HCT116 (cell line): Measurements from ENCODE around the gene RPL10A. TPM values are rescaled to one million over a fixed set of nuclear protein-coding genes. Genes with fewer than 3 reads are reported as not detected.

Source experiments
- ATAC-seq: fragments of 200-7000 bp; cut with Tn5 transposase; 2 replicates; pipeline ENCODE4 v1.9.1; 2020; ENCODE audit warnings: mild to moderate bottlenecking, moderate library complexity
- BruUV-seq: library from RNA; stranded (reverse); fragments of 400-500 nt; replicated peaks from 2 replicates; lab custom pipeline; 2021; lab: Mats Ljungman, UMichigan
- CTCF ChIA-PET: fragments of 300-600 bp; sonication (Branson Sonifier 250); formaldehyde crosslinking; loops from one replicate; lab custom pipeline; 2021; ENCODE audit warnings: antibody characterized with exemption; lab: Charles Lee
- POLR2A ChIA-PET: fragments of 300-600, 350-600 bp; sonication (Branson Sonifier 250); formaldehyde crosslinking; loops from one replicate; lab custom pipeline; 2021; ENCODE audit warnings: antibody characterized with exemption; lab: Charles Lee
- RAD21 ChIA-PET, 2 experiments: fragments of 300-600 bp; sonication (Branson Sonifier 250); formaldehyde crosslinking; loops; one replicate each; lab custom pipeline; 2023; ENCODE audit warnings: low total read pairs in 2 of 2; ENCODE audit not compliant: uncharacterized antibody in 2 of 2, unreplicated experiment in 2 of 2, low non-redundant PET in 1 of 2; lab: Charles Lee
- DNase-seq: peaks from one replicate; pipeline ENCODE4 v3.0.0-alpha.2; 2010; ENCODE audit warnings: low read depth, low spot score
- H2AFZ ChIP-seq: fragments of 200-600 bp; shearing (Covaris generic), sonication (generic); 2 replicates; pipeline ENCODE4 v1.6.1; 2017; ENCODE audit warnings: low read depth, mixed run types, mixed read lengths, antibody characterized with exemption, low read length; ENCODE audit not compliant: poor library complexity, severe bottlenecking
- H3K27ac ChIP-seq: 2 replicates; pipeline ENCODE4 v1.5.1; 2012; ENCODE audit warnings: low read depth, low read length
- H3K27me3 ChIP-seq: fragments of 200-600 bp; sonication (generic); 2 replicates; pipeline ENCODE4 v1.6.1; 2016; ENCODE audit warnings: mixed run types, low read length, mixed read lengths; ENCODE audit not compliant: insufficient read depth
- H3K36me3 ChIP-seq, 2 experiments: fragments of 200-500 bp in 1 of 2; fragments of 200-600 bp in 1 of 2; sonication (Bioruptor generic) in 1 of 2; sonication (generic) in 1 of 2; 2 replicates each; pipeline versions ENCODE4 v1.5.1 to v1.6.1; 2014 to 2016; ENCODE audit warnings: low read length in 2 of 2, inconsistent platforms in 1 of 2, mixed read lengths in 1 of 2, mixed run types in 1 of 2; ENCODE audit not compliant: insufficient read depth in 2 of 2, control insufficient read depth in 1 of 2
- H3K4me1 ChIP-seq, 2 experiments: fragments of 200-600 bp in 1 of 2; sonication (generic) in 1 of 2; 2 replicates each; pipeline versions ENCODE4 v1.5.1 to v1.6.1; 2012 to 2017; ENCODE audit warnings: low read length in 2 of 2, inconsistent platforms in 1 of 2, mild to moderate bottlenecking in 1 of 2, mixed read lengths in 1 of 2, mixed run types in 1 of 2, moderate library complexity in 1 of 2; ENCODE audit not compliant: insufficient read depth in 2 of 2, control insufficient read depth in 1 of 2
- H3K4me2 ChIP-seq: fragments of 200-600 bp; sonication (generic); 2 replicates; pipeline ENCODE4 v1.6.1; 2017; ENCODE audit warnings: mixed run types, low read length, mixed read lengths
- H3K4me3 ChIP-seq, 2 experiments: fragments of 200-600 bp in 1 of 2; sonication (generic) in 1 of 2; replicated peaks in 1 of 2; 2 replicates each; pipeline ENCODE4 v1.5.1; 2011 to 2016; ENCODE audit warnings: low read length in 2 of 2, control low read depth in 1 of 2, low read depth in 1 of 2, mild to moderate bottlenecking in 1 of 2, mixed read lengths in 1 of 2, mixed run types in 1 of 2
- H3K79me2 ChIP-seq: fragments of 200-600 bp; sonication (generic); 2 replicates; pipeline ENCODE4 v1.6.1; 2017; ENCODE audit warnings: mild to moderate bottlenecking, mixed run types, low read length, moderate library complexity, mixed read lengths; ENCODE audit not compliant: insufficient read depth
- H3K9ac ChIP-seq: fragments of 200-600 bp; sonication (generic); 2 replicates; pipeline ENCODE4 v1.6.1; 2016; ENCODE audit warnings: low read length, mixed read lengths
- H3K9me2 ChIP-seq: fragments of 200-600 bp; sonication (generic), shearing (Covaris generic); 2 replicates; pipeline ENCODE4 v1.6.1; 2017; ENCODE audit warnings: mixed run types, mild to moderate bottlenecking, moderate library complexity; ENCODE audit not compliant: insufficient read depth
- H3K9me3 ChIP-seq, 2 experiments: fragments of 200-500 bp in 1 of 2; fragments of 200-600 bp in 1 of 2; sonication (Bioruptor generic) in 1 of 2; sonication (generic) in 1 of 2; 2 replicates each; pipeline ENCODE4 v1.6.1; 2014 to 2017; ENCODE audit warnings: low read length in 2 of 2, mixed read lengths in 2 of 2, inconsistent platforms in 1 of 2, low read depth in 1 of 2, mild to moderate bottlenecking in 1 of 2, mixed run types in 1 of 2, moderate library complexity in 1 of 2; ENCODE audit not compliant: control insufficient read depth in 1 of 2, insufficient read depth in 1 of 2
- H4K20me1 ChIP-seq: fragments of 200-600 bp; sonication (generic), shearing (Covaris generic); 2 replicates; pipeline ENCODE4 v1.6.1; 2017; ENCODE audit warnings: mixed run types, mild to moderate bottlenecking, moderate library complexity; ENCODE audit not compliant: insufficient read depth
- CBX3 ChIP-seq: IDR thresholded peaks from 2 replicates; pipeline ENCODE4 v1.6.1; 2012; ENCODE audit warnings: low read depth
- EGR1 ChIP-seq: IDR thresholded peaks from 2 replicates; pipeline ENCODE4 v1.6.1; 2012; ENCODE audit warnings: low read depth
- ELF1 ChIP-seq: IDR thresholded peaks from 2 replicates; pipeline ENCODE4 v1.6.1; 2012; ENCODE audit warnings: low read depth, borderline replicate concordance
- EZH2 ChIP-seq: fragments of 200-600 bp; sonication (generic); IDR thresholded peaks from 2 replicates; pipeline ENCODE4 v1.6.1; 2017; ENCODE audit warnings: antibody characterized with exemption, mixed run types
- EZH2phosphoT487 ChIP-seq: fragments of 200-600 bp; IDR thresholded peaks from 2 replicates; pipeline ENCODE4 v1.6.1; 2018; ENCODE audit warnings: antibody characterized with exemption, borderline replicate concordance
- FOSL1 ChIP-seq: IDR thresholded peaks from 2 replicates; pipeline ENCODE4 v1.6.1; 2012; ENCODE audit warnings: low read depth
- JUND ChIP-seq: IDR thresholded peaks from 2 replicates; pipeline ENCODE4 v1.6.1; 2012
- POLR2A ChIP-seq: IDR thresholded peaks from 2 replicates; pipeline ENCODE4 v1.7.0; 2011; ENCODE audit warnings: borderline replicate concordance; ENCODE audit not compliant: insufficient read depth, insufficient read length; ENCODE audit errors: extremely low read depth
- POLR2AphosphoS5 ChIP-seq: IDR thresholded peaks from 2 replicates; pipeline ENCODE4 v1.6.1; 2011; ENCODE audit warnings: mild to moderate bottlenecking, low read depth, low read length, moderate library complexity
- SIN3A ChIP-seq: IDR thresholded peaks from 2 replicates; pipeline ENCODE4 v1.6.1; 2012; ENCODE audit warnings: low read depth
- SRF ChIP-seq: IDR thresholded peaks from 2 replicates; pipeline ENCODE4 v1.6.1; 2012; ENCODE audit warnings: low read depth
- TCF7L2 ChIP-seq: IDR thresholded peaks from 2 replicates; pipeline ENCODE4 v1.7.0; 2011; ENCODE audit warnings: borderline replicate concordance, inconsistent platforms; ENCODE audit not compliant: insufficient read depth, insufficient read length; ENCODE audit errors: extremely low read depth
- ZFX ChIP-seq: fragments of 450-650 bp; IDR thresholded peaks from 2 replicates; pipeline ENCODE4 v1.6.1; 2017
- ZNF274 ChIP-seq: fragments of 200-500 bp; sonication (Bioruptor generic); IDR thresholded peaks from 2 replicates; pipeline ENCODE4 v1.6.1; 2014; ENCODE audit warnings: mild to moderate bottlenecking, low read depth, low read length, inconsistent platforms
- intact Hi-C: fragments of 100-400 bp; cut with micrococcal nuclease; formaldehyde crosslinking; loops from 2 replicates; pipeline ENCODE4 v1.10.0; 2022
- total RNA-seq: library from RNA; stranded (reverse); gene quantifications from one replicate; pipeline ENCODE4 v1.2.1, GENCODE V29; 2021; ENCODE audit not compliant: unreplicated experiment
- TF ChIP-seq, protein P1 (sequence below): IDR thresholded peaks from 2 replicates; pipeline ENCODE4 v1.6.1; 2011; ENCODE audit warnings: mild to moderate bottlenecking, low read length, moderate library complexity; ENCODE audit not compliant: insufficient replicate concordance; ENCODE audit errors: extremely low read depth
- TF ChIP-seq, protein P2 (sequence below): IDR thresholded peaks from 2 replicates; pipeline ENCODE4 v1.6.1; 2012
- TF ChIP-seq, protein P3 (sequence below), 3 experiments: fragments of 200-600 bp in 1 of 3; sonication (generic) in 1 of 3; IDR thresholded peaks in 2 of 3; conservative IDR thresholded peaks in 1 of 3; 2 replicates each; pipeline ENCODE4 v1.5.1; 2012 to 2017; ENCODE audit warnings: low read depth in 2 of 3, low read length in 2 of 3, antibody characterized with exemption in 1 of 3, borderline replicate concordance in 1 of 3, control low read depth in 1 of 3, mild to moderate bottlenecking in 1 of 3, mixed read lengths in 1 of 3, mixed run types in 1 of 3, moderate library complexity in 1 of 3; ENCODE audit not compliant: insufficient read depth in 1 of 3
- TF ChIP-seq, protein P4 (sequence below): IDR thresholded peaks from 2 replicates; pipeline ENCODE4 v1.6.1; 2012
- TF ChIP-seq, protein P5 (sequence below): IDR thresholded peaks from 2 replicates; pipeline ENCODE4 v1.6.1; 2012; ENCODE audit warnings: low read depth

Gene RPL10A
- total RNA-seq, 1 experiment from 2014 or later = 1,981 TPM

DNA sequence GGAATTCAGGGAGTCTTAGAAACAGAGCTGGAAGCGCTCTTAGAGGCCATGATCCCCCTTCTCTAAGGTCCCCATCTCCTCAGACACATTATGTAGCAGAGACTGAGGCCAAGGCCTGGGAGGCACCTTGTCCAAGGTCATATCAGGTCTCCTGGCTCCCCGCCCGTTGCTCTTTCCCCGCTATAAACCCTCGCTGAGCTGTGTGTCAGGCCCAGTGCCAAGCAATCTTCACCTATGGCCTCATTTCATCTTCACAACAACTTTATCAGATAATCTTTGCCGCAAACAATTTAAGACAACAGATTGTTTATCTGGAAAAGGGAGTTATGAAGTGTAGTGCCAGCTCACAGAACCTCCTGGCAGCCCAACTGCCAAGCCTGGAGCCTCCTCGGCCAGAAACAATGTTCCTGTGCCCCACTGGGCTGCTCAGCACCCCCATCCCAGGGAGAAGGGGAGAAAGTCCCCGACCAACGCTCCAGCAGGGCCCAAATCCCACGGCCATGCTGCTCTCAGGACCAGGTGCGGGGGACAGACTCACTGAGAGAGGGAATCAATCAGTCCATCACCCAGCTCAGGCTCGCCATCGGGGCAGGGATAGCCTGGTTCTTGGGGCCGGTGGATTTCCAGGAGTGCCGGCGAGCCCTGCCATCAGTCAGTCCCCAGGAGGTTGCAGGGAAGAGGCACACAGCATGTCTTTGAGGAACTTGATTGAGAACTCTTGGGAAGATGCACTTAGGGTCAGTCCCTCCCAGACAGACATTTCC, 32.9 kb upstream of the RPL10A start:
- no TSS peak for BruUV-seq
- Histone ChIP-seq H3K36me3 (no peaks in the 10 kb centered on the region), H3K9me2 (no peaks in the 10 kb centered on the region), H3K27ac (no peak overlapping the region), H3K4me2 (no peak overlapping the region), H3K4me1 (no peaks in the 10 kb centered on the region), H3K4me3 (no peak overlapping the region), H3K9me3 (peaks cover 0 to 1% of the 10 kb centered on the region in 2 experiments; a peak in 2 of 4 replicates), H4K20me1 (no peaks in the 10 kb centered on the region), H3K27me3 (no peaks in the 10 kb centered on the region), H3K79me2 (no peaks in the 10 kb centered on the region), H2AFZ (no peak overlapping the region)
- ChIA-PET CTCF (interaction anchor here (1.0 kb wide), 1 partner anchor 94 kb away, joined by 3 read pairs; the partner anchor contains the start of gene PPARD), RAD21 (no interaction called here)
- intact Hi-C loops = no loop called here
- TF ChIP-seq ELF1 = no peak
- TF ChIP-seq, protein P1, sequence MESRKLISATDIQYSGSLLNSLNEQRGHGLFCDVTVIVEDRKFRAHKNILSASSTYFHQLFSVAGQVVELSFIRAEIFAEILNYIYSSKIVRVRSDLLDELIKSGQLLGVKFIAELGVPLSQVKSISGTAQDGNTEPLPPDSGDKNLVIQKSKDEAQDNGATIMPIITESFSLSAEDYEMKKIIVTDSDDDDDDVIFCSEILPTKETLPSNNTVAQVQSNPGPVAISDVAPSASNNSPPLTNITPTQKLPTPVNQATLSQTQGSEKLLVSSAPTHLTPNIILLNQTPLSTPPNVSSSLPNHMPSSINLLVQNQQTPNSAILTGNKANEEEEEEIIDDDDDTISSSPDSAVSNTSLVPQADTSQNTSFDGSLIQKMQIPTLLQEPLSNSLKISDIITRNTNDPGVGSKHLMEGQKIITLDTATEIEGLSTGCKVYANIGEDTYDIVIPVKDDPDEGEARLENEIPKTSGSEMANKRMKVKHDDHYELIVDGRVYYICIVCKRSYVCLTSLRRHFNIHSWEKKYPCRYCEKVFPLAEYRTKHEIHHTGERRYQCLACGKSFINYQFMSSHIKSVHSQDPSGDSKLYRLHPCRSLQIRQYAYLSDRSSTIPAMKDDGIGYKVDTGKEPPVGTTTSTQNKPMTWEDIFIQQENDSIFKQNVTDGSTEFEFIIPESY = no peak
- TF ChIP-seq, protein P2, sequence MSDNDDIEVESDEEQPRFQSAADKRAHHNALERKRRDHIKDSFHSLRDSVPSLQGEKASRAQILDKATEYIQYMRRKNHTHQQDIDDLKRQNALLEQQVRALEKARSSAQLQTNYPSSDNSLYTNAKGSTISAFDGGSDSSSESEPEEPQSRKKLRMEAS = no peak
- no peak for TF ChIP-seq ZFX
- TF ChIP-seq POLR2A = no peak
- TF ChIP-seq EZH2phosphoT487 = no peak
- TF ChIP-seq, protein P3, sequence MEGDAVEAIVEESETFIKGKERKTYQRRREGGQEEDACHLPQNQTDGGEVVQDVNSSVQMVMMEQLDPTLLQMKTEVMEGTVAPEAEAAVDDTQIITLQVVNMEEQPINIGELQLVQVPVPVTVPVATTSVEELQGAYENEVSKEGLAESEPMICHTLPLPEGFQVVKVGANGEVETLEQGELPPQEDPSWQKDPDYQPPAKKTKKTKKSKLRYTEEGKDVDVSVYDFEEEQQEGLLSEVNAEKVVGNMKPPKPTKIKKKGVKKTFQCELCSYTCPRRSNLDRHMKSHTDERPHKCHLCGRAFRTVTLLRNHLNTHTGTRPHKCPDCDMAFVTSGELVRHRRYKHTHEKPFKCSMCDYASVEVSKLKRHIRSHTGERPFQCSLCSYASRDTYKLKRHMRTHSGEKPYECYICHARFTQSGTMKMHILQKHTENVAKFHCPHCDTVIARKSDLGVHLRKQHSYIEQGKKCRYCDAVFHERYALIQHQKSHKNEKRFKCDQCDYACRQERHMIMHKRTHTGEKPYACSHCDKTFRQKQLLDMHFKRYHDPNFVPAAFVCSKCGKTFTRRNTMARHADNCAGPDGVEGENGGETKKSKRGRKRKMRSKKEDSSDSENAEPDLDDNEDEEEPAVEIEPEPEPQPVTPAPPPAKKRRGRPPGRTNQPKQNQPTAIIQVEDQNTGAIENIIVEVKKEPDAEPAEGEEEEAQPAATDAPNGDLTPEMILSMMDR (IDR thresholded peaks at IDR 0.05 in 2 of 3, conservative IDR thresholded peaks at IDR 0.05 in 1 of 3; ENCODE audit: borderline replicate concordance in 1 of 3, insufficient read depth in 1 of 3, low read depth in 2 of 3, low read length in 2 of 3) = no peak
- TF ChIP-seq ZNF274 = no peak
- TF ChIP-seq CBX3 = no peak
- TF ChIP-seq, protein P4, sequence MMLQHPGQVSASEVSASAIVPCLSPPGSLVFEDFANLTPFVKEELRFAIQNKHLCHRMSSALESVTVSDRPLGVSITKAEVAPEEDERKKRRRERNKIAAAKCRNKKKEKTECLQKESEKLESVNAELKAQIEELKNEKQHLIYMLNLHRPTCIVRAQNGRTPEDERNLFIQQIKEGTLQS = no peak
- no peak for TF ChIP-seq SIN3A
- TF ChIP-seq FOSL1 = no peak
- no peak for TF ChIP-seq EZH2
- no peak for TF ChIP-seq EGR1
- TF ChIP-seq TCF7L2 = no peak
- TF ChIP-seq, protein P5, sequence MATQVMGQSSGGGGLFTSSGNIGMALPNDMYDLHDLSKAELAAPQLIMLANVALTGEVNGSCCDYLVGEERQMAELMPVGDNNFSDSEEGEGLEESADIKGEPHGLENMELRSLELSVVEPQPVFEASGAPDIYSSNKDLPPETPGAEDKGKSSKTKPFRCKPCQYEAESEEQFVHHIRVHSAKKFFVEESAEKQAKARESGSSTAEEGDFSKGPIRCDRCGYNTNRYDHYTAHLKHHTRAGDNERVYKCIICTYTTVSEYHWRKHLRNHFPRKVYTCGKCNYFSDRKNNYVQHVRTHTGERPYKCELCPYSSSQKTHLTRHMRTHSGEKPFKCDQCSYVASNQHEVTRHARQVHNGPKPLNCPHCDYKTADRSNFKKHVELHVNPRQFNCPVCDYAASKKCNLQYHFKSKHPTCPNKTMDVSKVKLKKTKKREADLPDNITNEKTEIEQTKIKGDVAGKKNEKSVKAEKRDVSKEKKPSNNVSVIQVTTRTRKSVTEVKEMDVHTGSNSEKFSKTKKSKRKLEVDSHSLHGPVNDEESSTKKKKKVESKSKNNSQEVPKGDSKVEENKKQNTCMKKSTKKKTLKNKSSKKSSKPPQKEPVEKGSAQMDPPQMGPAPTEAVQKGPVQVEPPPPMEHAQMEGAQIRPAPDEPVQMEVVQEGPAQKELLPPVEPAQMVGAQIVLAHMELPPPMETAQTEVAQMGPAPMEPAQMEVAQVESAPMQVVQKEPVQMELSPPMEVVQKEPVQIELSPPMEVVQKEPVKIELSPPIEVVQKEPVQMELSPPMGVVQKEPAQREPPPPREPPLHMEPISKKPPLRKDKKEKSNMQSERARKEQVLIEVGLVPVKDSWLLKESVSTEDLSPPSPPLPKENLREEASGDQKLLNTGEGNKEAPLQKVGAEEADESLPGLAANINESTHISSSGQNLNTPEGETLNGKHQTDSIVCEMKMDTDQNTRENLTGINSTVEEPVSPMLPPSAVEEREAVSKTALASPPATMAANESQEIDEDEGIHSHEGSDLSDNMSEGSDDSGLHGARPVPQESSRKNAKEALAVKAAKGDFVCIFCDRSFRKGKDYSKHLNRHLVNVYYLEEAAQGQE = no peak
- no peak for TF ChIP-seq JUND
- TF ChIP-seq POLR2AphosphoS5 = no peak
- no peak for TF ChIP-seq SRF
- TF ChIP-seq, all 23 proteins: peak for 0
- no peak overlapping the region for H3K9ac ChIP-seq
- POLR2A ChIA-PET = no interaction called here
- DNase-seq (no peak), ATAC-seq (0 out of 2 replicates have a peak, but pooled peaks have one; percentile 20)
